Ovary (tissue), 3 donors: Measurements from ENCODE around the gene ELMOD2.

Source experiments
- EP300 ChIP-seq: sonication (generic); formaldehyde crosslinking; IDR thresholded peaks from one replicate; pipeline ENCODE4 v1.6.1; 2017; ENCODE audit warnings: antibody characterized with exemption
- POLR2A ChIP-seq: fragments of 450-650 bp; IDR thresholded peaks from one replicate; pipeline ENCODE4 v1.6.1; 2017; ENCODE audit warnings: antibody characterized with exemption, mild to moderate bottlenecking, moderate library complexity
- TF ChIP-seq, protein P1 (sequence below), 3 donors: fragments of 450-650 bp in 2 of 3; fragments of 200-600 bp in 1 of 3; IDR thresholded peaks; one replicate each; pipeline versions ENCODE4 v1.5.1 to v1.8.0; 2016 to 2022; ENCODE audit warnings: antibody characterized with exemption in 3 of 3, mild to moderate bottlenecking in 1 of 3
- donor health status: DM: no; HTN: no; CAD: no.

DNA sequence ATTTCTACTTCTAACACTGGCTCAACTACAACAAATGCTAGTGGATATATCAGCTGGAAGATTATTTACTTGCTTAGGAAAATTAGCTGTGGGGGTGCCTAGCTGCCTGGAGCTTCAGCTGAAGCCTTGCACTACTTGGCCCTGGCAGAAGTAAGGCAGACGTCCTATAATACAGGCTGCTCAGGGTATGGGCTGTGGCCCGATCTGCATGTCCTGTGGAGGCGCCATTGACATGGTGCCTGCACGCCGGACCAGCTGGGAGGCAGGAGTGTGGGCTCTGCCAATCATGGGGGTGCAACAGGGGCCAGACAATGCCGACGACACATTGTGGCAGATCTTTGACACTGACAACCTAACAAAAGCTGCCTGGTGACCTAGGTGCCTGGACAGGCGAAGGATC, 76.4 kb downstream of the ELMOD2 start:
- TF ChIP-seq, protein P1, sequence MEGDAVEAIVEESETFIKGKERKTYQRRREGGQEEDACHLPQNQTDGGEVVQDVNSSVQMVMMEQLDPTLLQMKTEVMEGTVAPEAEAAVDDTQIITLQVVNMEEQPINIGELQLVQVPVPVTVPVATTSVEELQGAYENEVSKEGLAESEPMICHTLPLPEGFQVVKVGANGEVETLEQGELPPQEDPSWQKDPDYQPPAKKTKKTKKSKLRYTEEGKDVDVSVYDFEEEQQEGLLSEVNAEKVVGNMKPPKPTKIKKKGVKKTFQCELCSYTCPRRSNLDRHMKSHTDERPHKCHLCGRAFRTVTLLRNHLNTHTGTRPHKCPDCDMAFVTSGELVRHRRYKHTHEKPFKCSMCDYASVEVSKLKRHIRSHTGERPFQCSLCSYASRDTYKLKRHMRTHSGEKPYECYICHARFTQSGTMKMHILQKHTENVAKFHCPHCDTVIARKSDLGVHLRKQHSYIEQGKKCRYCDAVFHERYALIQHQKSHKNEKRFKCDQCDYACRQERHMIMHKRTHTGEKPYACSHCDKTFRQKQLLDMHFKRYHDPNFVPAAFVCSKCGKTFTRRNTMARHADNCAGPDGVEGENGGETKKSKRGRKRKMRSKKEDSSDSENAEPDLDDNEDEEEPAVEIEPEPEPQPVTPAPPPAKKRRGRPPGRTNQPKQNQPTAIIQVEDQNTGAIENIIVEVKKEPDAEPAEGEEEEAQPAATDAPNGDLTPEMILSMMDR (IDR thresholded peaks at IDR 0.05): no peak
- no peak for TF ChIP-seq POLR2A
- no peak for TF ChIP-seq EP300
